ENCODE data around the gene SPOCK2. TPM values are rescaled to one million over a fixed set of nuclear protein-coding genes. Genes with fewer than 3 reads are reported as not detected.
A peak's percentile ranks its signal among the peaks of the same experiment; 100 is the strongest.

SPOCK2 gene
- total and polyA plus RNA-seq, 7 donors, result 1.8 to 5.3 (median 3.3) TPM

DNA sequence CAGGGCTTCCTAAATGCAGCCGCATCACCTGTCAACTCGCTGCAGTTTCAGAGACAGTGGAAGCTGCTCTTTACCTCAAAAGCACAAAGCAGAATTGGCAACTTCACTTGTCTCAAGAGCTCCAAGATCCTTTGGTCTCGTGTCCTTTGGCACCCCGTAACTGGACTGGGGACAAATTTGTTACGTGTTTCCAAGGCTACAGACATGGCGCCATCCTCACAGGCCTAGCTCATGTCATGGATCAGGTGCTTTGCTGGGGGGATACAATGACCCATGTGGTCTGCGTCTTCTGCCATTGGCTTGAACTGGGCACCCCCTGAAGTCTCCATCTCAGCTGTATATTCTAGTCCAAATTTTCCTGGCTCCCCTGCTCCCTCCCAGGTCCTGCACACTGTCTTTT is 75.6 kb downstream of the SPOCK2 start:
- intact Hi-C loops (cut with DNase I), result no loop called here
- H3K27me3 ChIP-seq (ENCODE audit: insufficient read depth in 3 of 3, low read length in 2 of 3), result no peaks in the 10 kb centered on the region
- DNase-seq (no peak), ATAC-seq (no peak)
- H3K9me3 ChIP-seq, result no peaks in the 10 kb centered on the region
- H3K4me3 ChIP-seq, result no peak overlapping the region
- peak overlapping the region; percentile 5 for H3K27ac ChIP-seq
- H3K4me1 ChIP-seq, result peaks cover 74% of the 10 kb centered on the region
- 60 to 87% (median 61%) methylated on average over 7 of the region's 7 CpGs for WGBS, 3 donors
- TF ChIP-seq, protein P1, sequence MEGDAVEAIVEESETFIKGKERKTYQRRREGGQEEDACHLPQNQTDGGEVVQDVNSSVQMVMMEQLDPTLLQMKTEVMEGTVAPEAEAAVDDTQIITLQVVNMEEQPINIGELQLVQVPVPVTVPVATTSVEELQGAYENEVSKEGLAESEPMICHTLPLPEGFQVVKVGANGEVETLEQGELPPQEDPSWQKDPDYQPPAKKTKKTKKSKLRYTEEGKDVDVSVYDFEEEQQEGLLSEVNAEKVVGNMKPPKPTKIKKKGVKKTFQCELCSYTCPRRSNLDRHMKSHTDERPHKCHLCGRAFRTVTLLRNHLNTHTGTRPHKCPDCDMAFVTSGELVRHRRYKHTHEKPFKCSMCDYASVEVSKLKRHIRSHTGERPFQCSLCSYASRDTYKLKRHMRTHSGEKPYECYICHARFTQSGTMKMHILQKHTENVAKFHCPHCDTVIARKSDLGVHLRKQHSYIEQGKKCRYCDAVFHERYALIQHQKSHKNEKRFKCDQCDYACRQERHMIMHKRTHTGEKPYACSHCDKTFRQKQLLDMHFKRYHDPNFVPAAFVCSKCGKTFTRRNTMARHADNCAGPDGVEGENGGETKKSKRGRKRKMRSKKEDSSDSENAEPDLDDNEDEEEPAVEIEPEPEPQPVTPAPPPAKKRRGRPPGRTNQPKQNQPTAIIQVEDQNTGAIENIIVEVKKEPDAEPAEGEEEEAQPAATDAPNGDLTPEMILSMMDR (IDR thresholded peaks at IDR 0.05), result no peak
- H3K36me3 ChIP-seq (ENCODE audit: insufficient read depth in 1 of 2, low read depth in 1 of 2), result peaks cover 0 to 9% of the 10 kb centered on the region in 2 donors

DNA sequence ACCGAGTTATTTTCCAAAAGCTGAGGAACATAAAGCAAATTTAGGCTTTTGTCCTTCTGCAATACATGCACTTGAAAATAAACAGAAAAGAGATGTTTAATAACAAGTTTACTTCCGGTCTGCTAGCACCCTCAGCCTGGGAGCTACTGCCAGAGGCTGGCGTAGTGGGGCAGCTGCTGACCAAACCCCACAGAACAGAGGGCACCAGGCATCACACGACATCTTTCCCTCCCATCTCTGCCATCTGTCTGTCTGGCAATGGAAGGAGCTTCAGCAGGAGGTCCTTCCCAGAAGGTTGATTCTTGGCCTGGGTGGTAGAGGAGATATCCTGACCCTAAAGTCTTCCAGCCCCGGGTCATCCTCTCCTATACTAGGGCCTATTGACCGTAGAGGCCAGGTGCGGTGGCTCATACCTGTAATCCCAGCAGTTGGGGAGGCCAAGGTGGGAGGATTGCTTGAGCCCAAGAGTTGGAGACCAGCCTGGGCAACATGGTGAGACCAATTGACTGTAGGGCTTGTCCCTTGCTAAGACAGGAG is 76.3 kb downstream of the SPOCK2 start:
- Histone ChIP-seq H3K4me3 (no peak overlapping the region), H3K36me3 (ENCODE audit: insufficient read depth in 1 of 2, low read depth in 1 of 2) (peaks cover 0 to 17% of the 10 kb centered on the region in 2 donors), H3K27me3 (ENCODE audit: insufficient read depth in 3 of 3, low read length in 2 of 3) (no peaks in the 10 kb centered on the region), H3K27ac (peak overlapping the region; percentile 25), H3K9me3 (no peaks in the 10 kb centered on the region), H3K4me1 (peaks cover 67% of the 10 kb centered on the region)
- ATAC-seq (no peak), DNase-seq (no peak)
- WGBS, 3 donors, result 75 to 88% (median 85%) methylated on average over 7 of the region's 7 CpGs
- TF ChIP-seq, protein P1 (IDR thresholded peaks at IDR 0.05), result no peak
- intact Hi-C loops (cut with DNase I), result no loop called here

DNA sequence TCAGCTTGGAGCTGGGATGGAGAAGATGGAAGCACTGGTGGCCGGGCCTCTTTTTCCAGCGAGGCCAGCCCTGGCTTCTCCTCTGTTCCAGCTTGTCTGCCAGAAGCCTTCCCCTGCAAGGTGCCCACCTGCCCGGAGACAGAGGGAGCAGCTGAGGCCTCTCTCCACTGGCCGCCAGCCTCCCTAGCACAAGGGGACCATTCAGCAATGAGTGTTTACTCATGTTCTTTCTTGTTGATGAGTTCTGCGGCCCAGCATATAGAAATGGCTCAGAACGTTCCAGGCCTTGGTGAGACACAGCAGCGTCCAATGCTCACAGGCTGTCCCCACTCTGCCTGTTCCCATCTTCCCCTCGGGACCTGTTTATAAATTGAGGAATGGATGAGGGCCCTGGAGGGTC is 76.9 kb downstream of the SPOCK2 start:
- WGBS, 3 donors, result 81 to 87% (median 85%) methylated on average over 8 of the region's 8 CpGs
- Histone ChIP-seq H3K4me3 (no peak overlapping the region), H3K9me3 (no peaks in the 10 kb centered on the region), H3K4me1 (peaks cover 61% of the 10 kb centered on the region), H3K36me3 (ENCODE audit: insufficient read depth in 1 of 2, low read depth in 1 of 2) (peaks cover 0 to 21% of the 10 kb centered on the region in 2 donors), H3K27ac (peak overlapping the region; percentile 25), H3K27me3 (ENCODE audit: insufficient read depth in 3 of 3, low read length in 2 of 3) (no peaks in the 10 kb centered on the region)
- ATAC-seq (no peak), DNase-seq (no peak)
- TF ChIP-seq, protein P1 (IDR thresholded peaks at IDR 0.05), result no peak
- intact Hi-C loops (cut with DNase I), result no loop called here

DNA sequence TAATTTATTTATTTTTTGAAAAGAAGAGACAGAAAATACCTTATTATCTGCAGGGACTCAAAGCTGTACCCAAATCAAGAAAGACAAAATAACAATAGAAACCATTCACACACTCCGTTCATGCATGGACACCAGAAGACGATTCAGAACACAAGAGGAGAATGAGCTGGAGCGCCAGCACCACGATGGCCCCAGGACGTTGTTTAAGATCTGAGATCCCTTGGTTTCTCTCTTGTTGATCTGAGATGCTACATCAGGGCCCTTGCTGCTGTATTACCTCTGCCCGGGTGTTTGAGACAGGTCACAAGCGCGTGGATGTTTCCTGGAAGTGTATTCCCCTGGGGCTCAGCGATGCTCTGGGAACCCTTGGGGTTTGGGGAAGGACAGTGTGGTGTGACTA is 77.3 kb downstream of the SPOCK2 start:
- DNase-seq (no peak), ATAC-seq (no peak)
- Histone ChIP-seq H3K27ac (peak overlapping the region; percentile 93), H3K27me3 (ENCODE audit: insufficient read depth in 3 of 3, low read length in 2 of 3) (no peaks in the 10 kb centered on the region), H3K36me3 (ENCODE audit: insufficient read depth in 1 of 2, low read depth in 1 of 2) (peaks cover 0 to 26% of the 10 kb centered on the region in 2 donors), H3K4me3 (no peak overlapping the region), H3K4me1 (peaks cover 57% of the 10 kb centered on the region), H3K9me3 (no peaks in the 10 kb centered on the region)
- TF ChIP-seq, protein P1 (IDR thresholded peaks at IDR 0.05), result no peak
- 90 to 96% (median 92%) methylated on average over 9 of the region's 9 CpGs for whole genome bisulfite sequencing, 3 donors
- intact Hi-C loops (cut with DNase I), result no loop called here
